CD14-positive monocyte (primary cell): ENCODE results near the gene UBE2N. TPM values are rescaled to one million over a fixed set of nuclear protein-coding genes. Genes with fewer than 3 reads are reported as not detected.

Source experiments
- DNase-seq, 3 donors: peaks; one replicate each; pipeline ENCODE4 v3.0.0-alpha.2; 2011 to 2022
- H2AFZ ChIP-seq: 2 replicates; pipeline ENCODE4 v1.6.0; 2012; ENCODE audit warnings: mild to moderate bottlenecking, low read depth, low read length, inconsistent platforms; ENCODE audit not compliant: insufficient read depth, poor library complexity, severe bottlenecking
- H3K27ac ChIP-seq, 2 donors: 1 replicate in 1 of 2; 2 replicates in 1 of 2; pipeline ENCODE4 v1.5.1; 2012 to 2013; ENCODE audit warnings: low read length in 2 of 2, control low read depth in 1 of 2, inconsistent platforms in 1 of 2, low read depth in 1 of 2, mild to moderate bottlenecking in 1 of 2
- H3K27me3 ChIP-seq, 2 donors: one replicate each; pipeline versions ENCODE4 v1.6.0 to v1.6.1; 2011 to 2013; ENCODE audit warnings: low read length in 2 of 2; ENCODE audit not compliant: control insufficient read depth in 2 of 2, insufficient read depth in 2 of 2
- H3K36me3 ChIP-seq, 2 donors: replicated peaks in 1 of 2; 1 replicate in 1 of 2; 2 replicates in 1 of 2; pipeline versions ENCODE4 v1.5.1 to v1.6.1; 2012 to 2013; ENCODE audit warnings: low read length in 2 of 2, control low read depth in 1 of 2, inconsistent platforms in 1 of 2, mild to moderate bottlenecking in 1 of 2; ENCODE audit not compliant: insufficient read depth in 2 of 2, control insufficient read depth in 1 of 2
- H3K4me1 ChIP-seq, 2 donors: 1 replicate in 1 of 2; 2 replicates in 1 of 2; pipeline versions ENCODE4 v1.5.1 to v1.6.1; 2012 to 2013; ENCODE audit warnings: low read length in 2 of 2, control low read depth in 1 of 2, inconsistent platforms in 1 of 2, mild to moderate bottlenecking in 1 of 2, moderate library complexity in 1 of 2; ENCODE audit not compliant: insufficient read depth in 2 of 2, control insufficient read depth in 1 of 2
- H3K4me2 ChIP-seq: replicated peaks from 2 replicates; pipeline ENCODE3; 2012; ENCODE audit warnings: low read length, moderate library complexity, mild to moderate bottlenecking; ENCODE audit not compliant: poor library complexity, severe bottlenecking; ENCODE audit errors: extremely low read depth
- H3K4me3 ChIP-seq, 3 experiments: fragments of 200-600 bp in 1 of 3; sonication (generic) in 1 of 3; replicated peaks in 1 of 3; 1 replicate in 2 of 3; 2 replicates in 1 of 3; pipeline ENCODE4 v1.5.1; 2011 to 2013; ENCODE audit warnings: low read length in 3 of 3, mild to moderate bottlenecking in 3 of 3, control low read depth in 2 of 3, low read depth in 2 of 3, inconsistent platforms in 1 of 3, moderate library complexity in 1 of 3
- H3K79me2 ChIP-seq: 2 replicates; pipeline ENCODE4 v1.6.0; 2012; ENCODE audit warnings: mild to moderate bottlenecking, control low read depth, inconsistent platforms, low read length, moderate library complexity; ENCODE audit not compliant: insufficient read depth
- H3K9ac ChIP-seq: 2 replicates; pipeline ENCODE4 v1.6.0; 2017; ENCODE audit warnings: low read length, mild to moderate bottlenecking; ENCODE audit not compliant: insufficient read depth, poor library complexity, severe bottlenecking
- H3K9me3 ChIP-seq, 2 donors: replicated peaks in 1 of 2; 1 replicate in 1 of 2; 2 replicates in 1 of 2; pipeline versions ENCODE4 v1.5.1 to v1.6.1; 2012 to 2013; ENCODE audit warnings: low read length in 2 of 2, control low read depth in 1 of 2; ENCODE audit not compliant: control insufficient read depth in 1 of 2, insufficient read depth in 1 of 2
- H4K20me1 ChIP-seq: 2 replicates; pipeline ENCODE4 v1.6.0; 2012; ENCODE audit warnings: mild to moderate bottlenecking, low read length, control low read depth, moderate library complexity; ENCODE audit not compliant: insufficient read depth
- H3K27ac Mint-ChIP-seq, 7 donors: one replicate each; pipeline ENCODE4 v1.8.0; 2020; ENCODE audit warnings: mild to moderate bottlenecking in 7 of 7, mixed read lengths in 7 of 7, moderate library complexity in 6 of 7, inconsistent platforms in 2 of 7
- H3K27me3 Mint-ChIP-seq, 3 donors: one replicate each; pipeline ENCODE4 v1.8.0; 2021 to 2022; ENCODE audit warnings: low read depth in 3 of 3, mild to moderate bottlenecking in 3 of 3, mixed read lengths in 3 of 3, moderate library complexity in 3 of 3, inconsistent platforms in 1 of 3
- H3K36me3 Mint-ChIP-seq, 2 donors: one replicate each; pipeline ENCODE4 v1.8.0; 2020; ENCODE audit warnings: mixed read lengths in 2 of 2, inconsistent platforms in 1 of 2, mild to moderate bottlenecking in 1 of 2
- H3K4me1 Mint-ChIP-seq: one replicate; pipeline ENCODE4 v1.8.0; 2020; ENCODE audit warnings: mild to moderate bottlenecking, mixed read lengths
- H3K4me3 Mint-ChIP-seq, 2 donors: one replicate each; pipeline ENCODE4 v1.8.0; 2020; ENCODE audit warnings: mild to moderate bottlenecking in 2 of 2, mixed read lengths in 2 of 2, moderate library complexity in 1 of 2
- H3K9me3 Mint-ChIP-seq, 7 donors: one replicate each; pipeline ENCODE4 v1.8.0; 2020 to 2022; ENCODE audit warnings: mixed read lengths in 7 of 7, mild to moderate bottlenecking in 6 of 7, moderate library complexity in 6 of 7, inconsistent platforms in 2 of 7
- WGBS: methylation state at CpG from one replicate; pipeline ENCODE4 v1.1.5; 2013; ENCODE audit warnings: missing lambda C conversion rate; ENCODE audit not compliant: insufficient coverage; 5-methylcytosine and 5-hydroxymethylcytosine counted together
- intact Hi-C, 2 donors: fragments of 100-400 bp; cut with micrococcal nuclease; formaldehyde crosslinking; loops; one replicate each; pipeline versions ENCODE4 v1.15.0 to v1.15.1; 2023
- polyA plus RNA-seq, 3 donors: library from polyadenylated mRNA; depleted of rRNA in 1 of 3; unstranded in 2 of 3; stranded (reverse) in 1 of 3; fragments of 300-500 nt in 2 of 3; fragments of >200 nt in 1 of 3; fragmentation: Illumina TruSeq in 2 of 3; gene quantifications; 1 replicate in 2 of 3; 2 replicates in 1 of 3; pipeline ENCODE4 v1.2.3, GENCODE V29; 2012 to 2021
- TF ChIP-seq, protein P1 (sequence below): fragments of 200-600 bp; IDR thresholded peaks from one replicate; pipeline ENCODE4 v1.8.0; 2022; ENCODE audit warnings: antibody characterized with exemption, mild to moderate bottlenecking

Gene UBE2N
- polyA plus RNA-seq, 3 donors: 31.2 to 119 (median 108) TPM

DNA sequence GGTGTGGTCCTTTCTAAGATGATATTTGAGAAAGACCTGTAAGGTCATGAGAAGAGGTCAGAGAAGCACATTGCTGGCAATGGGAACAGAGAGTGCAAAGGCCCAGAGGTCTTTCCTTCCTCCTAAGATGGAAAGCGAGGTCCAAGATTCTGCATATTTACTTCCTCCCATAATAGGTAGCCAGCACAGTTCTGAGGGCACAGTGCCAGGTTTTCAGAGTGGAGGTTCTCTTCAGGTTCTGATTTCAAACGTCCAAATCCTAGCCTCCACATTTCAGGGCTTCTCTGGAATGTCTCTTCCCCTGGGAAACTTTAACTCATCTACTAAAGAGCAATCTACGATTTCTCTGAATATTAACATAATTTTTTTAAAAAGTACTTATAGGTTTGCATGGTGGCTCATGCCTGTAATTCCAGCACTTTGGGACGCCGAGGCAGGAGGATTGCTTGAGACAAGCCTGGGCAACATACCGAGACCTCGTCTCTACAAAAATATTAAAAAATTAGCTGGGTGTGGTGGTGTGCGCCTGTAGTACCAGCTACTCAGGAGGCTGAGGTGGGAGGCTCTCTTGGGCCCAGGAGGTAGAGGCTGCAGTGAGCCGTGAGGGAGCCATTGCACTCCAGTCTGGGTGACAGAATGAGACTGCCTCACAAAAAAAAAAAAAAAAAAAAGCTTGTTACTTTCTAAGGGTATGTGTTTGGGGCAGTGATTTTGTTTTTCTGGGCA is 25.0 kb upstream of the UBE2N start:
- 80% methylated on average over 3 of the region's 9 CpGs for WGBS
- TF ChIP-seq, protein P1, sequence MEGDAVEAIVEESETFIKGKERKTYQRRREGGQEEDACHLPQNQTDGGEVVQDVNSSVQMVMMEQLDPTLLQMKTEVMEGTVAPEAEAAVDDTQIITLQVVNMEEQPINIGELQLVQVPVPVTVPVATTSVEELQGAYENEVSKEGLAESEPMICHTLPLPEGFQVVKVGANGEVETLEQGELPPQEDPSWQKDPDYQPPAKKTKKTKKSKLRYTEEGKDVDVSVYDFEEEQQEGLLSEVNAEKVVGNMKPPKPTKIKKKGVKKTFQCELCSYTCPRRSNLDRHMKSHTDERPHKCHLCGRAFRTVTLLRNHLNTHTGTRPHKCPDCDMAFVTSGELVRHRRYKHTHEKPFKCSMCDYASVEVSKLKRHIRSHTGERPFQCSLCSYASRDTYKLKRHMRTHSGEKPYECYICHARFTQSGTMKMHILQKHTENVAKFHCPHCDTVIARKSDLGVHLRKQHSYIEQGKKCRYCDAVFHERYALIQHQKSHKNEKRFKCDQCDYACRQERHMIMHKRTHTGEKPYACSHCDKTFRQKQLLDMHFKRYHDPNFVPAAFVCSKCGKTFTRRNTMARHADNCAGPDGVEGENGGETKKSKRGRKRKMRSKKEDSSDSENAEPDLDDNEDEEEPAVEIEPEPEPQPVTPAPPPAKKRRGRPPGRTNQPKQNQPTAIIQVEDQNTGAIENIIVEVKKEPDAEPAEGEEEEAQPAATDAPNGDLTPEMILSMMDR: no peak
- peak overlapping the region; percentile 91 for H2AFZ ChIP-seq
- peaks cover 0 to 3% (median 0%) of the 10 kb centered on the region in 7 donors for H3K9me3 Mint-ChIP-seq
- no peaks in the 10 kb centered on the region for H3K27me3 ChIP-seq
- H3K4me2 ChIP-seq: peak overlapping the region; percentile 89
- H3K4me3 Mint-ChIP-seq: peak overlapping the region; percentile 89 to 93
- H3K36me3 ChIP-seq: peaks cover 8 to 24% of the 10 kb centered on the region in 2 donors
- H3K36me3 Mint-ChIP-seq: peaks cover 13 to 20% of the 10 kb centered on the region in 2 donors
- H3K9ac ChIP-seq: no peak overlapping the region
- intact Hi-C loops: no loop called here
- H3K4me3 ChIP-seq: peak overlapping the region in 1 of 3 experiments; percentile 85
- peaks cover 0 to 3% (median 0%) of the 10 kb centered on the region in 3 donors for H3K27me3 Mint-ChIP-seq
- H3K27ac Mint-ChIP-seq: peak overlapping the region in 3 of 7 donors; percentile 93 to 97 (median 96)
- no peaks in the 10 kb centered on the region for H4K20me1 ChIP-seq
- DNase-seq: no peak
- H3K4me1 Mint-ChIP-seq: peaks cover 21% of the 10 kb centered on the region
- peaks cover 33% of the 10 kb centered on the region for H3K79me2 ChIP-seq
- peak overlapping the region in 1 of 2 donors; percentile 93 for H3K27ac ChIP-seq
- peaks cover 6 to 9% of the 10 kb centered on the region in 2 donors for H3K4me1 ChIP-seq
- H3K9me3 ChIP-seq: no peaks in the 10 kb centered on the region

DNA sequence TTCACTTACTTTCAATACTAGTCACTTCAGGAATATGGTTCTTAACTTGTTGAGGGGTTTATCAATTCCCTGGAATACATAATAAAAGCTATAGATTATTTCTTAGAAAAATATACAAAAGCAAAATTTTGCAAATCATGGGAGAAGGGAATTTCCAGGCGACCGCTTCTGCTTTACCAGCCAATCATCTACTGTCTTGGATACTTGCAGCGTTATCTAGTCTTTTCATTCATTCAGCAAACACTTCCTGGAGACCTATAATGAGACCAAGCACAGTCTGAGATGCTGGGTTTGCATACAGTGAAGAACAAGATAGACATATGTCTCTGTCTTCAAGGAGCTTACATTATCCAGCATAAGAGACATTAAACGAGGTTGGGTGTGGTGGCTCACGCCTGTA is 24.1 kb upstream of the UBE2N start:
- no CpG with 5 or more reads among the region's 5 CpGs for WGBS

More for the DNA sequence above, 24.1 kb upstream of the UBE2N start:
- intact Hi-C loops: no loop called here
- Mint-ChIP-seq H3K4me3 (no peak overlapping the region), H3K9me3 (peaks cover 0 to 3% (median 0%) of the 10 kb centered on the region in 7 donors), H3K27me3 (peaks cover 0 to 3% (median 0%) of the 10 kb centered on the region in 3 donors), H3K36me3 (peaks cover 9 to 13% of the 10 kb centered on the region in 2 donors), H3K4me1 (peaks cover 25% of the 10 kb centered on the region), H3K27ac (no peak overlapping the region)
- H3K27me3 ChIP-seq: no peaks in the 10 kb centered on the region
- no peak overlapping the region for H2AFZ ChIP-seq
- DNase-seq: peak in 1 of 3 donors; percentile 19
- TF ChIP-seq, protein P1: no peak
- no peak overlapping the region for H3K9ac ChIP-seq
- no peaks in the 10 kb centered on the region for H3K9me3 ChIP-seq
- H4K20me1 ChIP-seq: no peaks in the 10 kb centered on the region
- peaks cover 5 to 14% of the 10 kb centered on the region in 2 donors for H3K36me3 ChIP-seq
- H3K4me1 ChIP-seq: peaks cover 10 to 12% of the 10 kb centered on the region in 2 donors
- no peak overlapping the region for H3K4me2 ChIP-seq
- H3K79me2 ChIP-seq: peaks cover 26% of the 10 kb centered on the region
- no peak overlapping the region for H3K27ac ChIP-seq
- no peak overlapping the region for H3K4me3 ChIP-seq
